Uterus (tissue), 4 donors: Measurements from ENCODE around the gene TAF10. TPM values are rescaled to one million over a fixed set of nuclear protein-coding genes. Genes with fewer than 3 reads are reported as not detected.

Experiments
- DNase-seq, 2 donors: peaks; one replicate each; pipeline ENCODE4 v3.0.0-alpha.2; 2019 to 2020
- H3K27ac ChIP-seq, 2 donors: fragments of 200-600 bp; sonication (generic); 1 replicate in 1 of 2; 2 replicates in 1 of 2; pipeline ENCODE4 v1.5.1; 2016 to 2018
- H3K27me3 ChIP-seq, 2 donors: fragments of 200-600 bp; sonication (generic); one replicate each; pipeline ENCODE4 v1.5.1; 2018 to 2019; ENCODE audit warnings: control low read depth in 1 of 2
- H3K36me3 ChIP-seq, 2 donors: fragments of 200-600 bp; sonication (generic); one replicate each; pipeline ENCODE4 v1.5.1; 2019; ENCODE audit warnings: control low read depth in 1 of 2
- H3K4me1 ChIP-seq, 2 donors: fragments of 200-600 bp; sonication (generic); one replicate each; pipeline ENCODE4 v1.5.1; 2018 to 2019; ENCODE audit warnings: control low read depth in 1 of 2
- H3K4me3 ChIP-seq, 2 donors: fragments of 200-600 bp; sonication (generic); 1 replicate in 1 of 2; 2 replicates in 1 of 2; pipeline ENCODE4 v1.5.1; 2018 to 2019; ENCODE audit warnings: mild to moderate bottlenecking in 1 of 2
- H3K9me3 ChIP-seq, 2 donors: fragments of 200-600 bp; sonication (generic); one replicate each; pipeline ENCODE4 v1.5.1; 2019; ENCODE audit warnings: control low read depth in 1 of 2
- POLR2A ChIP-seq, 2 donors: fragments of 450-650 bp; IDR thresholded peaks; one replicate each; pipeline ENCODE4 v1.6.1; 2016; ENCODE audit warnings: antibody characterized with exemption in 2 of 2, mild to moderate bottlenecking in 1 of 2, moderate library complexity in 1 of 2
- intact Hi-C: fragments of 100-400 bp; cut with DNase I; formaldehyde crosslinking; loops from one replicate; pipeline ENCODE4 v1.15.1; 2023; ENCODE audit warnings: low total_unique reads
- total RNA-seq, 4 donors: library from RNA; depleted of rRNA in 3 of 4; stranded (reverse); fragments of >200 nt in 3 of 4; gene quantifications; one replicate each; pipeline versions ENCODE4 v1.1.0 to v1.2.4, GENCODE V29; 2014 to 2023
- TF ChIP-seq, protein P1 (sequence below), 4 experiments: fragments of 200-600 bp in 2 of 4; fragments of 450-650 bp in 2 of 4; sonication (generic) in 2 of 4; IDR thresholded peaks; one replicate each; pipeline ENCODE4 v1.5.1; 2016 to 2019; ENCODE audit warnings: antibody characterized with exemption in 4 of 4, mild to moderate bottlenecking in 2 of 4, moderate library complexity in 1 of 4
- donor health status: DM: yes; HTN: yes; CAD: no.

Gene TAF10
- total RNA-seq, 4 donors from 2014 or later, result 11.5 to 137 (median 67.1) TPM

- Histone ChIP-seq H3K27ac (peak overlapping the region; percentile 89 to 94), H3K27me3 (no peaks in the 10 kb centered on the region), H3K4me3 (no peak overlapping the region), H3K4me1 (peaks cover 8 to 16% of the 10 kb centered on the region in 2 donors), H3K9me3 (no peaks in the 10 kb centered on the region), H3K36me3 (no peaks in the 10 kb centered on the region)
- TF ChIP-seq, protein P1, sequence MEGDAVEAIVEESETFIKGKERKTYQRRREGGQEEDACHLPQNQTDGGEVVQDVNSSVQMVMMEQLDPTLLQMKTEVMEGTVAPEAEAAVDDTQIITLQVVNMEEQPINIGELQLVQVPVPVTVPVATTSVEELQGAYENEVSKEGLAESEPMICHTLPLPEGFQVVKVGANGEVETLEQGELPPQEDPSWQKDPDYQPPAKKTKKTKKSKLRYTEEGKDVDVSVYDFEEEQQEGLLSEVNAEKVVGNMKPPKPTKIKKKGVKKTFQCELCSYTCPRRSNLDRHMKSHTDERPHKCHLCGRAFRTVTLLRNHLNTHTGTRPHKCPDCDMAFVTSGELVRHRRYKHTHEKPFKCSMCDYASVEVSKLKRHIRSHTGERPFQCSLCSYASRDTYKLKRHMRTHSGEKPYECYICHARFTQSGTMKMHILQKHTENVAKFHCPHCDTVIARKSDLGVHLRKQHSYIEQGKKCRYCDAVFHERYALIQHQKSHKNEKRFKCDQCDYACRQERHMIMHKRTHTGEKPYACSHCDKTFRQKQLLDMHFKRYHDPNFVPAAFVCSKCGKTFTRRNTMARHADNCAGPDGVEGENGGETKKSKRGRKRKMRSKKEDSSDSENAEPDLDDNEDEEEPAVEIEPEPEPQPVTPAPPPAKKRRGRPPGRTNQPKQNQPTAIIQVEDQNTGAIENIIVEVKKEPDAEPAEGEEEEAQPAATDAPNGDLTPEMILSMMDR (IDR thresholded peaks at IDR 0.05), result no peak
- TF ChIP-seq POLR2A (IDR thresholded peaks at IDR 0.05), result no peak
- intact Hi-C loops, result no loop called here
- DNase-seq, result no peak
These were observed 36.5 kb upstream of the TAF10 start for GRCh38 chr11:6648501-6648900.

DNA sequence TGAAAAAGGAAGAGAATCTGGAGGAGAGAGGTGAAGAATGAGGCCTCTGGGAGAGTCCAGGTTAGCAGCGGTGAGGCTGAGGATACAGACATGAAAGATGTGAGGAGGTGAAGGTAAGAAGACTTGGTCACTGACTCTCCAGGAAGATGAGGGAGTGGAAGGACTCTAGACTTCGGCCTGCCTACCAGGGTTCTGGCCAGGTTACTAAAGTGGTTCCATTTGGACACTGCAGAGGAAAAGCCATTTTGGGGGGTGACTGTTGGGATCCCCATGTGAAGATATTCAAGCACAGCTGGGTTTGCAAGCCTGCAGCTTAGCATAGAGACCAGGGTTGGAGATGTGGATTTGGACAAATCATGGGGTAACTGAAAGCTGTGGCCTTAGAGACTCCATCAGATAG, 35.8 kb upstream of the TAF10 start:
- intact Hi-C loops, result no loop called here
- DNase-seq, result no peak
- Histone ChIP-seq H3K27me3 (no peaks in the 10 kb centered on the region), H3K36me3 (no peaks in the 10 kb centered on the region), H3K27ac (peak overlapping the region; percentile 89 to 94), H3K4me1 (peaks cover 8 to 16% of the 10 kb centered on the region in 2 donors), H3K9me3 (no peaks in the 10 kb centered on the region), H3K4me3 (no peak overlapping the region)
- no peak for TF ChIP-seq POLR2A (IDR thresholded peaks at IDR 0.05)
- TF ChIP-seq, protein P1 (IDR thresholded peaks at IDR 0.05), result no peak

DNA sequence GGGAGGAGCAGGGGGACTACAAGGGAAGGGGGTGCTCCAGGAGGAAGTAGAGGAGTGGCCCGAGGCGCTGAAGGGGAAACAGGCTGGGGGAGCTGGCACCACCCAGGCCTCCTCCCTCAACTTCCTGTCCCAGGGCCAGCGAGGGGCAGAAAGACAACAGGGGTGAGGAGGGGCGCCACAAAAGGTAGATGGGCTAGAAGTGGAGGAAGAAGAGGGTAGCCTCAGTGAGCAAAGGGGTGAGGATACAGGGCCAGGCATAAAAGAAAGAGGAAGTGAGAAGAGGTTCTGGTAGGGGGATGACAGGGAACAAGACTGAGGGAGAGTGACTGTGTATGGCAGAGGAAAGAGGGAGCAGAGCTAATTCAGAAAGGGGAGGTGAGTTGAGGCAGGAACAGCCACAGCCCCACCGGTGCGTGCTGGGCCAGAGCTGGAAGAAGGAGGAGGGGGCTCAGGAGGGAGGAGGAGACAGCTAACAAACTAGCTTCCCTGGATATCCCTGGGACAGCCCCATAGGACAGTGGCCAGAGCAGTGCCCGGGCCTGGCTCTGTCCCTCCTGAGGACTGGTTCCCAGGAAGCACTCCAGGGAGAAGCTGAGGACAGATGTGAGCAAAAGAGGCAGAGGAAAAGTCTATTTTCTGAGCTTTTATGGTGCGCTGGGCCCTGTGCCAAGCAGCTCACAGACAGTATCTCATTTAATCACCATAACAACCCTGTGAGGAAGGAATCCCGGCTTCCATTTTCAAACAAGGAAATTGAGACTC, 35.1 kb upstream of the TAF10 start:
- H3K4me1 ChIP-seq, result peaks cover 8 to 16% of the 10 kb centered on the region in 2 donors
- no peaks in the 10 kb centered on the region for H3K36me3 ChIP-seq
- H3K4me3 ChIP-seq, result peak overlapping the region; percentile 0 to 5
- no peaks in the 10 kb centered on the region for H3K9me3 ChIP-seq
- peak; percentile 62 to 67 for DNase-seq
- peak overlapping the region; percentile 89 to 94 for H3K27ac ChIP-seq
- intact Hi-C loops, result no loop called here
- TF ChIP-seq, protein P1 (IDR thresholded peaks at IDR 0.05), result no peak
- no peak for TF ChIP-seq POLR2A (IDR thresholded peaks at IDR 0.05)
- H3K27me3 ChIP-seq, result no peaks in the 10 kb centered on the region

DNA sequence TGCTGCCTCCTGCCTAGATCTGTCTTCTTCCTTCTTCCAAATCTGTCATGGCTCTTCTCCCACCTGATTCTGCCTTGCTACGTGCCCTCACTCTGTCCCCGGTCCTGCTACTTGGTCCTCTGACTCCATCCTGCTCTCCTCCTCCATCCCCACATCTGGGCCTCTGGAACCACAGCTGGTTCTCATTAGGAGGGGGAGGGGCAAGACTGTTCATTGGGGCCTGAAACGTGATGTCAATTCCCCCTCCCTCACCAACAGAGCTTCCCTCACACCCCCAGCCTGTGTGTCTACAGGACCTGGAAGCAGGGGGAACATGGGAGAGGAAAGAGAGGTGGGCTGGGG, 34.5 kb upstream of the TAF10 start:
- intact Hi-C loops, result no loop called here
- H3K27ac ChIP-seq, result peak overlapping the region; percentile 89 to 94
- H3K9me3 ChIP-seq, result no peaks in the 10 kb centered on the region
- peaks cover 8 to 16% of the 10 kb centered on the region in 2 donors for H3K4me1 ChIP-seq
- no peaks in the 10 kb centered on the region for H3K27me3 ChIP-seq
- TF ChIP-seq, protein P1 (IDR thresholded peaks at IDR 0.05), result no peak
- TF ChIP-seq POLR2A (IDR thresholded peaks at IDR 0.05), result peak in 1 of 2 donors; percentile 20
- H3K4me3 ChIP-seq, result peak overlapping the region; percentile 0 to 5
- H3K36me3 ChIP-seq, result no peaks in the 10 kb centered on the region
- DNase-seq, result peak; percentile 79 to 88

GRCh38 chr11:6646071-6646470, 34.1 kb upstream of the TAF10 start:
- intact Hi-C loops, result no loop called here
- DNase-seq, result peak in 1 of 2 donors; percentile 57
- no peak for TF ChIP-seq POLR2A (IDR thresholded peaks at IDR 0.05)
- TF ChIP-seq, protein P1 (IDR thresholded peaks at IDR 0.05), result no peak
- Histone ChIP-seq H3K36me3 (no peaks in the 10 kb centered on the region), H3K27ac (peak overlapping the region; percentile 89 to 94), H3K4me3 (no peak overlapping the region), H3K4me1 (peaks cover 8 to 16% of the 10 kb centered on the region in 2 donors), H3K27me3 (no peaks in the 10 kb centered on the region), H3K9me3 (no peaks in the 10 kb centered on the region)
